ENCODE data around the gene TMEM33.
"Not testable (repeated sequence)": the region's sequence is repeated elsewhere in the genome, so short reads cannot be mapped to it uniquely, and the experiment has no call there.

Gene TMEM33, protein sequence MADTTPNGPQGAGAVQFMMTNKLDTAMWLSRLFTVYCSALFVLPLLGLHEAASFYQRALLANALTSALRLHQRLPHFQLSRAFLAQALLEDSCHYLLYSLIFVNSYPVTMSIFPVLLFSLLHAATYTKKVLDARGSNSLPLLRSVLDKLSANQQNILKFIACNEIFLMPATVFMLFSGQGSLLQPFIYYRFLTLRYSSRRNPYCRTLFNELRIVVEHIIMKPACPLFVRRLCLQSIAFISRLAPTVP
- 47.3 to 80.1 reads per million in 2 donors for total RNA-seq

DNA sequence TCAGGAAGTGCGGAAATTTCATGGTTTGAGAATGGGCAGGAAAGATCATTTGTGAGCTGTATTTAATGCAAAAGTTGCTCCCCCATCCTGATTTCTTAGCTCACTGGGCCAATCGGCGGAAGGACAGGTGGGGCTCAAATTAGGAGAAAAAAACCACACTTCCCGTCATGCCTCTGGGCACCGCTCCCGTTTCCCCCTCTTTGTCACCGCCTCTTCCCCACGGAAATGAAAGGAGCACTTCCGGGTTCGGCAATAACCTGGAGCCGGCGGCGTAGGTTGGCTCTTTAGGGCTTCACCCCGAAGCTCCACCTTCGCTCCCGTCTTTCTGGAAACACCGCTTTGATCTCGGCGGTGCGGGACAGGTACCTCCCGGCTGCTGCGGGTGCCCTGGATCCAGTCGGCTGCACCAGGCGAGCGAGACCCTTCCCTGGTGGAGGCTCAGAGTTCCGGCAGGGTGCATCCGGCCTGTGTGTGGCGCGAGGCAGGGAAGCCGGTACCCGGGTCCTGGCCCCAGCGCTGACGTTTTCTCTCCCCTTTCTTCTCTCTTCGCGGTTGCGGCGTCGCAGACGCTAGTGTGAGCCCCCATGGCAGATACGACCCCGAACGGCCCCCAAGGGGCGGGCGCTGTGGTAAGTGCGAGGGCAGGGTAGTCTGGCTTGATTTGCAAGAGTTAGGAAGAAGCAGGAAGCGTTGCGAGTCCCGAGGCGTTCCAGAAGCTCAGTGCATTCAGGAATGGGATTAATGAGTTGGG lies at the start of gene TMEM33:
TMEM33 (plus strand) TSS at position 529 of the 751 bp plus-strand sequence; CDS start at position 585, 56 bp downstream.
- DNase-seq, result peak; percentile 59

DNA sequence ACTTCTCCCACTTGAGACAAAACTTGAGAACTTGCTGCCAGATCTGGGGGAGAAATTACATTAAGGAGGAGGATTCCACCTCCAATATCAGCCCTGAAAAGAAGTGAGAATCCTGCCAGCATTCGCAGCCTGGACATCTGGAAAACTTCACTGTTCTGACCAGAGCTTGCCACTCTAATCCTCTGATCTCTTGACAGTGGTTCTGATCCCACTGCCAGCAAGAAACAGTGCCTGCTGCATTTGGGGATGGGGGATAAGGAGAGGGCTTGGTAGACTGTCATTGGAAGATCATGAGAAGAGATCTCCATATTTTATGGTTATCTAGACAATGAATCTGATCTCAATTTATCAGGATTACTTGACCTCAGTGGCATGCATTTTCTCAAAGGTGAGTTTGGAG lies 49.8 kb upstream of the TMEM33 start:
- DNase-seq, result no peak

DNA sequence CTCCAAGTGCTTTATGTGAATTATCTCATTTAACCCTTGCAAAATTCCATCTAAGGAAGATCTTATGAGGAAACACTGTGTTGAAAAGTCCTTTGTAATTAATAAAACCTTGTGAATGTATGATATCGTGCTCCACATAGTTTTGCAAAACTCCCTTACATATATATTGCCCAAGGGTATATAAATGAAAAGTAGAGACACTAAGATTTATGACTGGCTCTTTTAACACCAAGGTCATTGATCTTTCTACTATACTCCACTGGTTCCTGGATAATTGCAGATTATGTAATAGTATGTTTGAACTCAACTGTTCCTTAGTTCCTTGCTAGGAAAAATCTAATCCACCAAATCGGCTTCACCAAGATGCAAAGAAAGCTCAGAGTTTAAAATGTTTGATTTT lies 48.0 kb upstream of the TMEM33 start:
- no peak for DNase-seq

DNA sequence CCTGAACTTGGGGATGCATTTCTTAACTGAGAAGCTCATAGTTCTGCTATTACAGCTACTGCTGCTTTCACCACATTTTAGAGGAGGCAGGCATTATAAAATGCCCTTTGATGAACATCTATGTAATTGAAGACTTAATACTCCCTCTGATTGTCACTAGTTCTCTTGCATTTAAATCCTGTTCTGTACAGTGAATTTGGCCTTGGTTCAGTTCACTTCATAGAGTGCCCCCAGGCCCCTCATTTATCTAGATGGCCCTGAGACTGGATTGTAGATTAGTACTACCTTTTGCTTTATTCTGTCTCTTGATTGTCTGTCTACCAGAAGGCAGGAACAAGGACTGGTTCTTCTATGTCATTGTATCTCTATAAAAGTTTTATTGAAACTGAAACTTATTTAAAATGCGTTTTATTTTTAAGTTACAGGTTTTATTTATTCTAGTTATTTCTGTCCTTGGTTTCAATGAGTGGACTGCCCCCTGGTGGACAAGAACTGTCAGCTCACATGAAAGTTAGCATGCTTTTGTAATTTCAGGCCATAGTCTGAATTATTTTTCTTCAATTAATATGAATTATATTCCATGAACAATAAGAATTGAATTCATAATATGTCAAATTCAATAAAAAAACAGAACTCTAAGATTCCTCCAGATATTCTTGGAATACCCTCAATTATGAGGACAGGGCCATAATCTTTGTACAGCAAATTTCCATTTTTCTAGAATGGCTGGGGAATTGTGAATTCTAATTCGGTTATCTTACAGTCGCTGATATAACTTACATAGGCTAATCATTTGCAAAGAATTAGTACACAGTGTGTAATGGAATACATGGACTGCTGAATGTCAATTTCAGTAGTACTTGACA lies 47.2 kb upstream of the TMEM33 start:
- peak; percentile 30 for DNase-seq

DNA sequence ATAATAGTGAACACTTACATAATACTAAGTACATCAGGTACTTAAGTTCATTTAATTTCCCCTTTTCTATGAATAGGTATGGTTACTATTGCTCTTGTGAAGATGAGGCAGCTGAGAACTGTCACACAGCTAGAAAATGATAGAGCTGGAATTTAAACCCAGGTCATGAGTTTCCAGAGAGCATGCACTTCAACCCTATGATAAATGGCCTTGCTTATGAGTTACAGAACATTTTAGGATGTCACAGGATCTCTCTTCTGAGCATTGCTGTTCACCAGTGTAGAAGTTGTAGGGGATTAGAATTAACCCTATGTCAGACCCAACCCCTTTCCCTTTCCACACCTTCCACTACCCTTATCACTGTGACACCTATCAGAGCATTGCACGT lies 46.5 kb upstream of the TMEM33 start:
- DNase-seq, result no peak

DNA sequence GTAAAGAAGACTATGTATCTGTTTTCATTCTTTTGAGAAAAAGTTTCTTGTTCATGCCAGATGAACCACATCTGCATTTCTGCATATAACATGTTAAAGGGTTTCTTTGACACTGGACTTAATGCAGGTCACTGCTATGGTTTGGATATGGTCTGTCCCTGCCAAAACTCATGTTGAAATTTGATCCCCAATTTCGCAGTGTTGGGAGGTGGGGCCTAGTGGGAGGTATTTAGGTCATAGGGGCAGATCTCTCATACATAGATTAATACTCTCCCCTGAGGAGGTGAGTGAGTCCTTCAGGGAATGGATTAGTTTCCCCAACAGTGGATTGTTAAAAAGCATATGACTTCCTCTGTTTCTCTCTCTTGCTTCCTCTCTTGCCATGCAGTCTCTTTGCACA lies 45.9 kb upstream of the TMEM33 start:
- no peak for DNase-seq

DNA sequence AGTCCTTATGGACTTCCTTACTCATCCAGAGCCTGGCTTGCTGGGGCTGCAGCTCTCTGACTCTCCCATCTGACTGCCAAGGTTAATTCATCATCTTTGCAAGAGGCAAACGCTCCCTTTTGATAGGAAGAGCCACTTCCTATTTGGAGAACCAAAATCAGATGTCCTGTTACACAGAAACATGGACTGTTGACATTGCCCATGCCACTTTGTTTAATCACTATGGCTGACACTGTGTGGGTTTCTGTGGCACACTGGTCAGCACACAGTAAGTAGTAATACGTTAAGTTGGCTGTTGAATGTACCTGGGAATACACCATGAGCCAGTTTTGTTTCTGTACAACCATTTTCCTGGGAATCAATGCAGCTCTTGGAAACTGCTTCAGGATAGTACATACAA lies 45.1 kb upstream of the TMEM33 start:
- DNase-seq, result no peak

DNA sequence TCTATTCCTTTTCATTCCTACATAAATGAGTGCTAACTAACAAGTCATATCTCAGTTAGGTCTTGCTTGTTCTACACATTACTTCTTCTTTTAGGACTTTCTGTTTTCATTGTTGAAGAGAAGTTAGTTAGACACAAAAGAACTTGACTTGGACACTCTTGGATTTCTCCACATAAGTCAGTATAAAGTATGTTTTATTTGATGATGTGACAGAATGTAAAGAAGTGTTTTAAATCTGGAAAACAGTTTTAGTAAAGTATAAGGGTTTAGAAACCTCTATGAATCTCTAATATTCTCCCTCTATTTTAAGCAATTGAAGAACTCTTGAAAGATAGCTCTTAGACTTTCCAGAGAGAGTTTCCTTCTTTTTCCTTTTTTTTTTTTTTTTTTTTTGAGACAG lies 38.6 kb upstream of the TMEM33 start:
- no peak for DNase-seq

DNA sequence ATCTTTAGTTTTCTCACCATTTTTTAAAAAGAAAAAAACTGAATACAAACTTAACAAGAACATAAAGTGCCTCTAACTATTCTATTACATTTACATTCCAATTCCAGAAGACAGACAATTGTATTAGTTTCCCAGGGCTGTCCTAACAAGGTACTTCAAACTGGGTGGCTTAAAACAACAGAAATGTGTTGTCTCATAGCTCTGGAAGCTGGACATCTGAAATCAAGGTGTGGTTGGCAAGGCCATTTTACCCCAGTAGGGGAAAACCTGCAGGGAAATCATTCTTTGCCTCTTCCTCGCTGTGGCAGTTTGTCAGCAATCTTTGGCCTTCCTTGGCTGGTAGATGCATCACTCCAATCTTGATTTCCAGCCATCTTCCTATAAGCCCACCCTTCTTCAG lies 37.5 kb upstream of the TMEM33 start:
- DNase-seq, result no peak

DNA sequence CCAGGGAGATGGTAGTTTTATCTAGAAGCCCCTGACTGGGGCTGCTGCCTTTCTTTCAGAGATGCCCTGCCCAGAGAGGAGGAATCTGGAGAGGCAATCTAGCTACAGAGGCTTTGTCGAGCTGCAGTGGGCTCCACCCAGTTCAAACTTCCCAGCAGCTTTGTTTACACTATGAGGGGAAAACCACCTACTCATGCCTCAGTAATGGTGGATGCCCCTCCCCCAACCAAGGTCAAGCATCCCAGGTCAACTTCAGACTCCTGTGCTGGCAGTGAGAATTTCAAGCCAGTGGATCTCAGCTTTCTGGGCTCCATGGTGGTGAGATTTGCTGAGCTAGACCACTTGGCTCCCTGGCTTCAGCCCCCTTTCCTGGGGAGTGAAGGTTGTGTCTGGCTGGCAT lies 26.1 kb upstream of the TMEM33 start:
- DNase-seq, result not testable (repeated sequence)

DNA sequence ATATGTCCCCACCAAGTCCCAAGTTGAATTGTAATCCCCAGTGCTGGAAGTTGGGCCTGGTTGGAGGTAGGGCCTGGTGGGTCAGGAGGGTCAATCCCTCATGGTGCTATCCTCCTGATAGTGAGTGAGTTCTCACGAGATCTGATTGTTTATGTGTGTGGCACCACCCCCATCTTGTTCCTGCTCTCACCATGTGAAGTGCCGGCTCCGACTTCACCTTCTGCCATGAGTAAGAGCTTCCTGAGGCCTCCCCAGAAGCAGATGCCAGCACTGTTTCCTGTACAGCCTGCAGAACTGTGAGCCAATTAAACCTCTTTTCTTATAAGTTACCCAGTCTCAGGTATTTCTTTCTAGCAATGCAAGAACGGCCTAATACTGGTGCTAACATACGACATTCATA lies 22.7 kb upstream of the TMEM33 start:
- DNase-seq, result no peak

DNA sequence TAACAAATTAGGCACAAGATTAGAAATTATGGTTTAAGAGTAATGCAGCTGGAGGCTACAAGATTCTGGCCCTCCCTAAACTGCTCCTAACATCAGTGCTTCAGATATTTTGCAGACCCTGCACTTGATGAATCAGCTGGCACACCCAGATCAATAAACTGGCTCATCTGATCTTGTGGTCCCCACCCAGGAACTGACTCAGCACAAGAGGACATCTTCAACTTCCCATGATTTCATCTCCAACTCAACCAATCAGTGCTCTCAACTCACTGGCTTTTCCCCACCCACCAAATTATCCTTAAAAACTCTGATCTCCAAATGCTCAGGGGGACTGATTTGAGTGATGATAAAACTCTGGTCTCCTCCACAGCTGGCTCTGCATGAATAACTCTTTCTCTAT lies 21.7 kb upstream of the TMEM33 start:
- DNase-seq, result no peak

DNA sequence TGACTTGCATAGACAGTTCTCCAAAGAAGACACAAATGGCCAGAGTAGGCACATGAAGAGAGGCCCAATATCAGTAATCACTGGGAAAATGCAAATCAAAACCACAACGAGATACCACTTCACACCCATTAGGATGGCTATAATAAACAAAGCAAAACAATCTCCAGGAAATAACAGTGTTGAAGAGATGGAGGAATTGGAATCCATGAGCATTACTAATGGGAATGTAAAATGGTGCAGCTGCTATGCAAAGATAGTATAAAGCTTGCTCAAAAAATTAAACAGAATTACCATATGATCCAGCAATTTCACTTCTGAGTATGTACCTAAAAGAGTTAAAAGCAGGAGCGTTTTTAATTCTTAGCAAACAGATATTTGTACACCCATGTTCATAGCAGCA lies 17.0 kb upstream of the TMEM33 start:
- DNase-seq, result no peak

DNA sequence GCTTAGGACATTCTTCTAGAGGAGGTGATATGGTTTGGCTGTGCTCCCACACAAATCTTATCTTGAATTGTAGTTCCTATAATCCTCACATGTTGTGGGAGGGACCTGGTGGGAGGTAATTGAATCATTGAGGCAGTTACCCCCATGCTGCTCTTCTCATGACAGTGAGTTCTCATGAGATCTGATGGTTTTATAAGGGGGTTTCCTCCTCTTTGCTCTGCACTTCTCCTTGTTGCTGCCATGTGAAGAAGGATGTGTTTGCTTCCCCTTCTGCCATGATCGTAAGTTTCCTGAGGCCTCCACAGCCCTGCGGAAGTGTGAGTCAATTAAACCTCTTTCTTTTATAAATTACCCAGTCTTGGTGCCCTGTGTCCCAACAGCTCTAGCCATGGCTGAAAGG lies 14.8 kb upstream of the TMEM33 start:
- DNase-seq, result not testable (repeated sequence)

DNA sequence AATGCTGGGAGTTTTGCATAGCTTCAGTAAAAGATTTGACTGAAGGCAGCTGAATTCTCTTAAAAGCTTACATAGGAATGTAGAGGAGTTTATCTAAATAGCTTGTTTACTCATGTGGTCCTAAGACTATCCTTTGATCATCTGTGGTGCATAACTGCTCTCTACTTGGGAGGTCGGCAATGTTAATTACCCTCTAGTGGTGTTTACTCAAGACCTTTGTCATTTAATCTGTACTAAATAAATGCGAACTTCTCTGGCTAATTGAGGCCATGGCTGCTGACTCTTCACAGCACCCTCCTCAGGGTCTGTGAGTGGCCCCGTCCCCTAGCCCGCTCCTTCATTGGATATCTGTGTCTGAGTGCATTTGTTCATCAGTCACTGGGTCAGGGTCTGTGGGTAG lies 13.8 kb upstream of the TMEM33 start:
- no peak for DNase-seq

DNA sequence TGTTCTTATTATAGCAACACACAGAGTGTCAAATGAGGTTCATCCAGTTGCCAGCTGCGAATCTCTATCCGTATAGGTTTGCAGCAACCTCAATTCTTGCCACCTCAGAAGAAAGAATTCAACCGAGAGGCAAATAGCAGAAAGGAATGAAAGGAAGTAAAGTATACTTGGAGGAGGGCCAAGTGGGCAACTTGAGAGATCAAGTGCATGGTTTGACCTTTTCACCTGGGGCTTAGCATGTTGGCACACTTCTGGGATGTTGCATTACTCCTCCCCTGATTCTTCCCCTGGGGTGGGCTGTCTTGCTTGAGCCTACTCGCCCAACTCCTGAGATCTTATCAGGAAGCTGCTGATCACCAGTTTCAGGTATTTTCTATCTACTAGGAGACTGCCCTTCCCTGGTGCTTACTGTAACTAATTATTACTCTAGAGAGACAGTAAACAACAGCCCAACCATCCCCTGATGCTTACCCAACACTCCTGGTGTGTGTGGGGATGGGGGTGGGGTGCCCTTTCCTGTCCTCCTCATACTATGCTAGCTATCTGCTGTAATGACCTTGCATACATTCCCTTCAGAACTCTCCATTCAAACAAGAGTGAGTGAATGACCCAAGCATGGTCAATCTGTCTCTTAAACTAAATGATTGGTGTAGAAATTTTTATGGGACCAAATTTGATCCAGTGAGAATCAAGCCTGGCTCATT lies 7.3 kb upstream of the TMEM33 start:
- DNase-seq, result no peak

DNA sequence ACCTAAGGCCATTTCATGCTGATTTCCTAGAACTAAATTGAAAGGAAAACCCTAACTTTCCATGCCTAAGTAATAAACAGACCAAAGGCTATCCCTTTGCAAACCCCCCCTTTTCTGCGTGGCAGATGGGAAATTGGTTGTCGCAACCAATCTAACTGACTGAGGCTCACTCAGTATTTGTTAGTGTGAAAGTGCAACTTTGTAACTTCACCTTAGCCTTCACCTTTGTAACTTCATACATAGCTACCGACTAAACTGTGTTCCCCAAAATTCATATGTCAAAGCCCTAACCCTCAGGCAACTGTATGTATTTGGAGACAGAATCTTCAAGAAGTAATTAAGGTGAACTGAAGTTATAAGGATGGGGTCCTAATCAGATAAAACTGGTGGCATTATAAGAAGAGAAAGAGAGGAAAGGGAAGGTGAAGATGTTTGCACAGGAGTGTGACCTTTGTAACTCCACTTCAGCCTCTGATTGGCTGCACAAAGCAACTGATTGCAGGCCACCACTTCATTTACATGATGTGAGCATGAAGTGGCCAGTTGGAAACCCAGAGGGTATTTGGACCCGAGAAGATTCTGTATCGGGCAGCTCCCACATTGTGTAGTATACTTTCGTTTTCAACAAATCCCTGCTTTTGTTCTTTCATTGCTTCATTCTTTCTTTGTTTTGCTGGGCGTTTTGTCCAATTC lies 4.9 kb upstream of the TMEM33 start:
- DNase-seq, result no peak

DNA sequence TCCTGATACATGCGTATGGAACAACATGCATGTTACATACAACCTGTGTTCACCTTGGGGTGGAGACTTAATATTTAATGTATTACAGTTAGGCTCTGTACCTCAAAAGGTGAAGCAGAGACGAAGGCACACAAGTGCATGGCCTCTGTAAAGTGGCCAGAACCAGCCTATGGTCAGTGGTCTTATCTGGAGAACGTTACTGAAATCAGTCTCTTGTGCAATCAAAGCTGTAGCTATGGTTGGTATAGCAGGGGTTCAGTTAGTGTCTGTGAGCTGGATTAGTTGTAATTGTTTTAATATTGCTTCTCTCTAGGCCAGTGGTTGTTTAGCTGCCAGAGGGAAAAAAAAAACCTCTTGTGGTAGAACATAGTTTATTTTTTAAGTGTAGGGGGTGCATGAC lies 2.2 kb upstream of the TMEM33 start:
- DNase-seq, result no peak

DNA sequence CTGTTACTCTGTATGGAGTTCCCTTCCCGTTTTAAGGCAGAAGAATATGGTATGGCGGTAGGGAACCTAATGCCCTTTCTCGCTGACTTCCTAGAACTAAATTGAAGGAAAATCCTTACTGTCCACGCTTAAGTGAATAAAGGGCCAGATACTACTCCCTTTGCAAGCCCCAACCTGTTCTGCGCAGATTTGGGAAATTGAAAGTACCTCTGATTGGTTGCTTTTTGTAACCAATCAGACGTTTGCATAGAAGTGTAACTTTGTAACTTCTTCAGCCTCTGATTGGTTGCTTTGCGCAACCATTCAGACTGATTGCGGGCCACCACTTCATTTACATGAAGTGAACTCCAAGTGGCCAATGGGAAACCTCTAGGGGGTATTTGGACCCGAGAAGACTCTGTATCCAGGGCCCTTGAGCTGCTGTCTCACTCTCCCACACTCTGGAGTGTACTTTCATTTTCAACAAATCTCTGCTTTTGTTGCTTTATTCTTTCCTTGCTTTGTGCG lies 1.2 kb upstream of the TMEM33 start:
- DNase-seq, result no peak

DNA sequence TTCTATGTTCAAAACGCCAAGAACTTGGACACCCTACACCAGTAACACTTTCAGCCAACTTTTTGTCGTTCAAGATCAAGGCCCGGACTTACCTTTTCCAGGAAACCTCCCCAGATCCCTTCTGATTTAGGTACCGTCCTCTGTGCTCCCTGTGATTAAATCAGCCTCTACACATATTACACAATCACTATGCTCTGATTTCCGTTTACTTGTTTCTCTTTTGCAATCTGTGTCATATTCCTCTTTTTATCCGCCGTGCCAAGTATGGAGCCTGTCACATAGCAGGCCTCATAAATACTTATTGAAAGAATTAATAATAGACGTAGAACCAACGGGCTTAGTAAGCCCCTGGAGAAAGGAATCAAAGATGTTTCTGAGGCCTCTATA lies 722 bp upstream of the TMEM33 start:
- no peak for DNase-seq

DNA sequence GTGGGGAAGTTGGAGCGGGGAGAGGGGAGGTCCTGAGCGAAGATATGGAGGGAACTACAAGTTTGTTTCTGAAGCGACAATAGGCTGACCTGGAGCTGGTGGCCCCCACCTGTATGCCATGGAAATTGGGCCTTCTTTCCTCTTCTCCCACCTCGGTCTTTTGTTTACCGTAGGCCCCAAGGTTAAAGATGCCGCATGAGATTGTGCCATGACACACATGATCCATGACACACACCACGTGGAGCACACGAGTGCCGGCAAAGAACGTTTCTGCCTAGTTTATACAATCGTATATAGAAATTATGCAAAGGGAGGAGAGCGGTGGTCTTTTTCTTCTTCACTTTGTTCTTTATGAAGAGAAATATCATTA lies 408 bp downstream of the TMEM33 start:
- no peak for DNase-seq

DNA sequence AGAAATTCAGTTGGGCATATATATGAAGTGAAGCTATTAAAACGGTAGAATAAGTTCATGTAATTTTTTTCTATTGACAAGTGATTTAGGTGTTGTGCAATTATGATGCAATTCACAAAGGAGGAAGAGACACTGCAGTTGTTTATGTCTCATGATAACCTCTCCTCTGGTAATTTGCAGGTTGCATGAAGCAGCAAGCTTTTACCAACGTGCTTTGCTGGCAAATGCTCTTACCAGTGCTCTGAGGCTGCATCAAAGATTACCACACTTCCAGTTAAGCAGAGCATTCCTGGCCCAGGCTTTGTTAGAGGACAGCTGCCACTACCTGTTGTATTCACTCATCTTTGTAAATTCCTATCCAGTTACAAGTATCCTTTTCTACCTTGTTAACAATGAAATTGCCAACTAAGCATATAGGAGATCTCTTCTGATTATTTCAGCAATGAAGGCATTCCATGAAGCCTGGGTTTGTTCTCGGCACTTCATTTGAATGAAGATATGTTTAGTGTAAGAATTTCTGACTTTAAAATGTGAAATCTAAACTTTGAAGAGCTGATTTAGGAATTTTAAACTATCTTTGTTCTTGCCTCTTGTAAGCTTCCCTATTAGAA lies 3.9 kb downstream of the TMEM33 start:
- DNase-seq, result no peak

All from T-helper 9 cell (primary cell).